HG02970 (cell line): ENCODE results near the gene CAMSAP1.

Experiments used
- ATAC-seq: cut with Tn5 transposase; IDR thresholded peaks from one replicate; pipeline ENCODE4 v1.9.1; 2021; ENCODE audit warnings: mild to moderate bottlenecking, moderate library complexity, moderate number of reproducible peaks; ENCODE audit not compliant: unreplicated experiment, low FRiP score

The CAMSAP1 gene

GRCh38 chr9:135817951-135818717, 89.2 kb downstream of the CAMSAP1 start:
- no peak for ATAC-seq

DNA sequence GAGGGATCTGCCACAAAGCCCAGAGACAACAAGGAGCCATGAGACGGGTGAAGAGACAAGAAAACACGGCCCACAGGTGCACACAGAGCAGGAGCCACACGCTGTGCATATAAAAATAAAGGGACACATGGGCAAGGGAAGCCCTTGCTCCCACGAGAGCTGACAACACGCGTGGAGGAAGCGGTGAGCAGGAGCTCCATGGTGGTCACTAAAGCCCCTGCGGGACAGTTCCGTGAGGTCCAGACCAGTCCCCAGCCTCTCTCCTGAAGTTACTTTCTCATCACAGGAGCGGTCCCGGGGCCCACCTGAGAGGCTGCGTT, 90.7 kb downstream of the CAMSAP1 start:
- ATAC-seq = no peak

- ATAC-seq = no peak
These were observed 91.3 kb downstream of the CAMSAP1 start for GRCh38 chr9:135815830-135816650.

DNA sequence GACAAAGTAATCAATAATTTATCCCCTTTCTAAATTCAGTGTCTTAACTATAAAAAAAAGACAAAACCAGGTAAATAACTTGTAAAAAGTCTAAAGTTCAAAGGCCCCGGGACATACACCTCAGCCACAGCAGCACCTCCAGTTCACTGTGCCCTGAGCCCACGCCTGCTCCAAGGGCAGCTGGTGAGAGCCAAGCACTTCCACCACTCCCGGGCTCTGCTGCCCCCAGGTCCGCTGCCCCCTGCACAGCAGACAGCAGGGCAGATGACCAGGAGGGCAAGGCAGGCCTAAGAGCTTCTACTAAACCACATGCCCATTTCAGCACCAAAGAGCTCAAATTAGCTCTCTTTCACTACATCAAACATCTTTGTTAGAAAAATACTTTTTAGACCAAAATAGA, 91.9 kb downstream of the CAMSAP1 start:
- no peak for ATAC-seq

DNA sequence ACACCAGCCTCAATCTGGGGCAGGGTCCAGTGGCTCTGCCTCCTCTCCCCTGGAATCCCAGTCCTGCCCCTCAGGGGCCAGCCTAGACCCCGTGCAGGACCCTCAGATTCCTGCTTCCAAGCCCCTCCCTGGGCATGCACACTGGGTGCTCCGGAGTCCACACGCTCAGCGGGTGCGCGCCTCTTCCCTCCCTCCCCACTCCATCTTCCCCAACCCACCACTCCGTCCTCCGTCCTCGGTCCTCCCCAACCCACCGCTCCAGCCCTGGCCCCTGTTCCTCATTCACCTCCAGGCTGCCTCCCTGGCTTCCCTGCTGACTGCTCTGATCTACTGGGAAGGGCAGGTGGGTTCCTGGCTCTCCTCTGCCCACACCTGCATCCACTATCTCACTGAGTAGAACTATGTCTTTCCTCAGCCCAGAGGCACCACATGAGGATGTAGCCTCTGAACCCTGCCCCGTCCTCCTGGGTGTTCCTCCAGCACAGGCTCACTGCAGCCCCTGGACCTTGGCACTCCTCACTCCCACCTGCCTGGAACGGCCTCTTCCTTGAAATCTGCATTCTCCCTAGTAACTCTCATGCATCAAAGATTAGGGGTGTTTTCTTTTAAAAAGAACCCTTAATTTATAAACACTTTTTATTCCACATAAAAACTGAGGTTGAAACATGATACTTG, 92.8 kb downstream of the CAMSAP1 start:
- no peak for ATAC-seq

GRCh38 chr9:135813671-135814290, 93.6 kb downstream of the CAMSAP1 start:
- no peak for ATAC-seq

- no peak for ATAC-seq
These were observed 94.4 kb downstream of the CAMSAP1 start for GRCh38 chr9:135812961-135813360.

GRCh38 chr9:135811801-135812200, 95.5 kb downstream of the CAMSAP1 start:
- no peak for ATAC-seq

- no peak for ATAC-seq
These were observed 96.4 kb downstream of the CAMSAP1 start for GRCh38 chr9:135810806-135811575.

GRCh38 chr9:135809166-135809565, 98.2 kb downstream of the CAMSAP1 start:
- no peak for ATAC-seq

GRCh38 chr9:135805422-135806022, 101.8 kb downstream of the CAMSAP1 start:
- no peak for ATAC-seq

- no peak for ATAC-seq
These were observed 102.5 kb downstream of the CAMSAP1 start for GRCh38 chr9:135804581-135805421.

DNA sequence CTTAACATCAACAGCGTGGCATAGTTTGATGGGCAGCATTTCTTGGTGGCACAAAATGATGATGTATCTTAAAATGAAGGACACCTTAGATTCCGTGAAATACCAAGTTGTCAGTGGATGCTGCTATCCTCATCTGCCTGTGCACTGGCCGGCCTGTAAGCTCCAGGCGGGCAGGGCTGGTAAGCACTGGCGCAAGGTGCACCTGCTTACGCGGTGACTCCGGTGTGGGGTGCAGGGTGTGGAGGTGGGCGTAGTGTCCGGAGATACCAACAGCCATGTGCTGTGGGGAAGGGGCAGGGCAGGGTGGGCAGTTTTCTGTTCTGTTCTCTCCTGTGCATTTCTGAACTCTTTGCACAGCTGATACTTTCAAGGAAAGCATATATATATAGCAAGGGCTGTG, 103.9 kb downstream of the CAMSAP1 start:
- no peak for ATAC-seq

GRCh38 chr9:135802876-135803419, 104.4 kb downstream of the CAMSAP1 start:
- ATAC-seq = no peak

- no peak for ATAC-seq
These were observed 106.3 kb downstream of the CAMSAP1 start for GRCh38 chr9:135801070-135801469.

- no peak for ATAC-seq
These were observed 108.1 kb downstream of the CAMSAP1 start for GRCh38 chr9:135799261-135799660.

DNA sequence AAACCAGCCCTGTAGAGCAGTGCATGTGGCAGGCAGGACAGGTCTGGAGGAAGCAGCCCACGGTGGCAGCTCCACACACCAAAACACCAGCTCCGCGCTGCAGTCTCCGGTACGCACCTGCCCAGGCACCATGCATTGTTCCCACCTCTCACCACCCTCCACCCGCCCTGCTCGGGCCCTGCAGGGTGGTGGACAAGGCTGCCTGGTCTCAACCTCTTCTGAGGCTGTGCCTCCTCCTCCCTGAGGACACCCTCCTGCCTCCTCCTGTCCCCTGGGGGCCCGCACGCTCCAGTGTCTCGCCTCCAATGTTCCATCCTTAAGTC, 109.1 kb downstream of the CAMSAP1 start:
- no peak for ATAC-seq

DNA sequence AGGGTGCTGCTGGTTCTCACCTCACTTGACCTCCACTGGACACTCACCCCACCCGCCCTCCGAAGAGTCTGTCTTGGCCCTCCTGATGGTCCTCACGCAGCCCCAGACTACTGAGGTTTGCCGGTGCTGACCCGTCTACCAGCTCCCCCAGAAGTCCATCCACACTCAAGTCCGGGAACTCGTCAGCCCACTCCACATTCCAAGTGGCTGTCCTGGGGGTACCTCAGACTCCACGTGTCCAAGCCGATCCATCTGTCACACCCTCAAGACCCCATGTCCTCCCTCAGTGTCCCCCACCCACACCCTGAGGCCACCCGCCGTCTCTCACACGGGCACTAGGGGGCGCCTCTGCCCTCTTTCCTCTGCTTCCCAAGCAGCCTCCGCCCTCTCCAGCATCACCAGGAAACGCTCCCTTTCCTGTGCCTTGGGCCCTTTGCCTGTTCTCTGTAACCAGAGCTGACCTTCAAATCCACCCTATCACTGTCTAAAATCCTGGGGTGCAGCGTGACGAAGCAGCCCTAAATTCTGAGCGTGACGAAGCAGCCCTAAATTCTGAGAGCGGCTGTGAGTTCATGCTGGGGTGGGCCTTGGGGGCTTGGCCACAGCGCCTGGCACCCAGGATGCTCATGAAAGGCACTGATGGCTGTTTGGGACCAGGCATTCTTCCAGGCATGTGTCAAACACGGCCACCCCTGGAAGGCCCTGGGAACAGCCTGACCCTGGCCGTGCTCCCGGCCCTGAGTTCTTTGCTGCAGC, 109.7 kb downstream of the CAMSAP1 start:
- ATAC-seq = no peak
